ENCODE results near the gene FGF10. TPM values are rescaled to one million over a fixed set of nuclear protein-coding genes. Genes with fewer than 3 reads are reported as not detected.

The FGF10 gene
- polyA plus RNA-seq, 2 of the 4 experiments (the other 2 are of a cell fraction): not detected

GRCh38 chr5:44360919-44361318 is 28.3 kb downstream of the FGF10 start:
- ATAC-seq (no peak), FAIRE-seq (no peak), DNase-seq (ENCODE audit: low read depth in 1 of 2, low spot score in 1 of 2) (no peak)
- ChIA-PET CTCF (no interaction called here), POLR2A (no interaction called here)
- Histone ChIP-seq H3K9me3 (no peaks in the 10 kb centered on the region), H3K4me1 (no peaks in the 10 kb centered on the region), H3K4me3 (no peak overlapping the region), H3K4me2 (no peak overlapping the region), H3K27ac (no peak overlapping the region)
- no peak for TF ChIP-seq HMGXB4 (CRISPR knock-in tag; IDR thresholded peaks at IDR 0.05; ENCODE audit: borderline replicate concordance)
- TF ChIP-seq BHLHE40 (IDR thresholded peaks at IDR 0.05; ENCODE audit: low read depth, low read length): no peak
- TF ChIP-seq POLR2AphosphoS2 (conservative IDR thresholded peaks at IDR 0.05; ENCODE audit: low read length): no peak
- TF ChIP-seq TP53 (CRISPR knock-in tag; IDR thresholded peaks at IDR 0.05): no peak
- TF ChIP-seq EHMT2 (IDR thresholded peaks at IDR 0.05; ENCODE audit: low read depth): no peak
- no peak for TF ChIP-seq NPAS2 (CRISPR knock-in tag; IDR thresholded peaks at IDR 0.05; ENCODE audit: borderline replicate concordance)
- no peak for TF ChIP-seq ZSCAN20 (CRISPR knock-in tag; IDR thresholded peaks at IDR 0.05)
- TF ChIP-seq REST (IDR thresholded peaks at IDR 0.05): no peak
- no peak for TF ChIP-seq JUNB (IDR thresholded peaks at IDR 0.05)
- no peak for TF ChIP-seq HEYL (CRISPR knock-in tag; IDR thresholded peaks at IDR 0.05)
- no peak for TF ChIP-seq ATOH8 (CRISPR knock-in tag; IDR thresholded peaks at IDR 0.05; ENCODE audit: low read depth)
- TF ChIP-seq TFCP2L1 (CRISPR knock-in tag; IDR thresholded peaks at IDR 0.05): no peak
- TF ChIP-seq EHF (CRISPR knock-in tag; IDR thresholded peaks at IDR 0.05): no peak
- TF ChIP-seq RFX5 (IDR thresholded peaks at IDR 0.05): no peak
- no peak for TF ChIP-seq RNF2 (IDR thresholded peaks at IDR 0.05; ENCODE audit: borderline replicate concordance, low read depth)

- Histone ChIP-seq H3K4me1 (no peaks in the 10 kb centered on the region), H3K27ac (no peak overlapping the region), H3K9me3 (no peaks in the 10 kb centered on the region), H3K4me2 (no peak overlapping the region), H3K4me3 (no peak overlapping the region)
- CTCF ChIA-PET: no interaction called here
- POLR2A ChIA-PET: no interaction called here
- TF ChIP-seq HOXB13 (CRISPR knock-in tag; IDR thresholded peaks at IDR 0.05; ENCODE audit: low read depth) (no peak), FOSB (CRISPR knock-in tag; IDR thresholded peaks at IDR 0.05) (no peak), CHD2 (IDR thresholded peaks at IDR 0.05; ENCODE audit: low read length, partially characterized antibody) (no peak), SMC3 (IDR thresholded peaks at IDR 0.05) (no peak), CEBPB (IDR thresholded peaks at IDR 0.05) (no peak), ZNF302 (CRISPR knock-in tag; IDR thresholded peaks at IDR 0.05) (no peak), MYC (IDR thresholded peaks at IDR 0.05; ENCODE audit: borderline replicate concordance, low read length) (no peak), MAFK (IDR thresholded peaks at IDR 0.05; ENCODE audit: partially characterized antibody) (no peak), PBX3 (IDR thresholded peaks at IDR 0.05) (no peak)
- TF ChIP-seq, protein P1, sequence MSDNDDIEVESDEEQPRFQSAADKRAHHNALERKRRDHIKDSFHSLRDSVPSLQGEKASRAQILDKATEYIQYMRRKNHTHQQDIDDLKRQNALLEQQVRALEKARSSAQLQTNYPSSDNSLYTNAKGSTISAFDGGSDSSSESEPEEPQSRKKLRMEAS (IDR thresholded peaks at IDR 0.05): no peak
- DNase-seq (ENCODE audit: low read depth in 1 of 2, low spot score in 1 of 2): no peak
- ATAC-seq: no peak
- no peak for FAIRE-seq
- WGBS (ENCODE audit: missing lambda C conversion rate): 6% methylated on average over 2 of the region's 2 CpGs
Measured at GRCh38 chr5:44358421-44358820, 30.8 kb downstream of the FGF10 start.
